SU-DHL-6 (cell line): ENCODE results near the gene ACAD10.

Experiments used
- CTCF ChIP-seq: fragments of 200-600 bp; sonication (generic); IDR thresholded peaks from one replicate; pipeline ENCODE4 v1.5.1; 2017; ENCODE audit warnings: antibody characterized with exemption, mild to moderate bottlenecking, low read length, moderate library complexity; ENCODE audit not compliant: insufficient read depth, poor library complexity, severe bottlenecking
- EZH2phosphoT487 ChIP-seq: fragments of 200-600 bp; sonication (generic), shearing (Covaris generic); conservative IDR thresholded peaks from 2 replicates; pipeline ENCODE4 v1.6.1; 2018; ENCODE audit warnings: mild to moderate bottlenecking, antibody characterized with exemption, low read length, moderate library complexity, mixed read lengths

GRCh38 chr12:111664961-111665865, 20.6 kb upstream of the ACAD10 start:
- TF ChIP-seq CTCF (no peak), EZH2phosphoT487 (no peak)
